ENCODE measurements around the gene TMOD1.
A peak's percentile ranks its signal among the peaks of the same experiment; 100 is the strongest.

TMOD1 gene

DNA sequence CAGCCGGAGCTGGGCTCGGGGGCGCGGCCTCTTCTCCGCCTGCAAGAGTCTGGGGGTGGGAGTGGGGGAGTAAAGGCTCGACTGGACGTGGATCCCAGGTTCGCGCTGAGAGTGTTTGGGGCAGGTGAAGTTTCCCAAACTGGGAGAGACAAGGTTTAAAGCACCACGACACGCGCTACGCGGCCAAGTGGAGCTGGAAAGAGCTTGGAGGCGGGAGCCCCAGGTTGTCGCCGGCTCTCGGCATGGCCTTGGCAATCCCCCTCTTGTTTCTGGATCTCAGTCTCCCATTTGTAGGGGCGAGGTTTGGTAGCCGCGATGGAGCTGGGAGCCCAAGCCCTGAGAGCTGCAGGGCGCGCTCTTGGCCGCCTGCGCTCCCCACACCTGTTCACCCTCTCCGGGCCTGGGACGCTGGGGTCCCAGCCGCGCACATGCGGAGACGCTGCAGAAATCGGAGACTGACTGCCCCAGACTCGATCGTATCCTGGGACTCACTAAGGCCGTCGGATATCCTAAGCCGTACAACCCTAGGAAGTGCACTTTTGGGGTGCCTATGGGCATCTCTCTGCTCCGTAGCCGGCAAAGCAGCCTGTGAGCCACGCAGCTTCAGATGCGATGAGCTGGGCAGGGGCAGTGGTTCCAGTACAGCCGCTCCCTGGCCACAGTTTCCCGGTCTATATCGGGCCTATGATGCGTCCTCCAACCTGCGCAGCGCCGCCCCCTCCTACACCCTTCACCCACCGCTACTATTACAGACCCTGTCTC, 937 bp downstream of the TMOD1 start:
- Mint-ChIP-seq H3K9me3 (no peaks in the 10 kb centered on the region), H3K27me3 (peaks cover 17% of the 10 kb centered on the region), H3K4me1 (peaks cover 9% of the 10 kb centered on the region), H3K36me3 (ENCODE audit: insufficient read depth) (peaks cover 2% of the 10 kb centered on the region), H3K27ac (ENCODE audit: low read depth) (no peak overlapping the region), H3K4me3 (peak overlapping the region; percentile 58)
- DNase-seq (ENCODE audit: low spot score in 2 of 2), result no peak
- no peak for ATAC-seq (replicated peaks; ENCODE audit: extremely low read depth, poor library complexity, severe bottlenecking)

DNA sequence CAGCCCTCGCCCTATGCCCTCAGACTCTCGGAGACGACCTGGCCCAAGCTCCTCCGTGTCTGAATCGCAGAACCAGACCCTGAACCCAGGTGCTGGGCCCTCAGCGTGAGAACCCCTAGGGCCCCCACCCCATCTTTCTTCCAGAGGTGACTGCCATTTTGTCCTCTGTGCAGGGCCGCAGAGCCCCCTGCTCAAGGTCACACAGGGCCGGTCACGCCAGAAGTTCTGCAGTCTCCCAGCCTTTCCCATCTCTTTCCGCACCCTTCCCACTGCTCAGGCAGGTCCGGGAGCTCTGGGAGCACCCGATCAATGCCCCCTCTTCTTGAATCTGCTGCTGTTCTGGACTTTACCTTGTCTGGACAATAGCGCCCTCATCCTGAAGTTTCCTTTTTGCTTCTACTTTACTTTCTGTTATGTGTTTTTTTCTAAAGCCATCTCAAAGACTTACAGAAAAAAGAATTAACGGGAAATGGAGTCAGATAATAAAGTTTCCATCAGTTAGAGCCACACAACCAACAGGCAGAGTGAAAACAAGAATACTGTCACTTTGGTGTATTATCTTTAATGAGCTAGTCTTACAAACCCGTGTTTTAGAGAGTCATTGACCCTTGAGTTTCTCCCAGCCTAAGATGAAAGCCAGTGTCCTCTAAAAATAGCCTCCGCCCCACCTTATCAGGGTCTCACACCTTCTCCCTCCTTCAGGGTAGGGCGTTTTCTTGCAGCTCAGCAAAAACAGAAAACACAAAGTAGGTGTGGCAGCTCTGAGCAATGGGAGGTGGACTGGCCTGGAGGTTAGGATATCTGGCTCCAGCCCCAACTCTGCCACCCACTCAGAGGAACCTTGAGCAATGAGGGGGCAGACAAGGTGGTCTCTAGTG, 1.8 kb downstream of the TMOD1 start:
- peak overlapping the region; percentile 58 for H3K4me3 Mint-ChIP-seq
- peaks cover 2% of the 10 kb centered on the region for H3K36me3 Mint-ChIP-seq (ENCODE audit: insufficient read depth)
- DNase-seq (ENCODE audit: low spot score in 2 of 2) (no peak), ATAC-seq (replicated peaks; ENCODE audit: extremely low read depth, poor library complexity, severe bottlenecking) (no peak)
- H3K4me1 Mint-ChIP-seq, result peaks cover 9% of the 10 kb centered on the region
- H3K9me3 Mint-ChIP-seq, result no peaks in the 10 kb centered on the region
- H3K27ac Mint-ChIP-seq (ENCODE audit: low read depth), result no peak overlapping the region
- peaks cover 17% of the 10 kb centered on the region for H3K27me3 Mint-ChIP-seq

DNA sequence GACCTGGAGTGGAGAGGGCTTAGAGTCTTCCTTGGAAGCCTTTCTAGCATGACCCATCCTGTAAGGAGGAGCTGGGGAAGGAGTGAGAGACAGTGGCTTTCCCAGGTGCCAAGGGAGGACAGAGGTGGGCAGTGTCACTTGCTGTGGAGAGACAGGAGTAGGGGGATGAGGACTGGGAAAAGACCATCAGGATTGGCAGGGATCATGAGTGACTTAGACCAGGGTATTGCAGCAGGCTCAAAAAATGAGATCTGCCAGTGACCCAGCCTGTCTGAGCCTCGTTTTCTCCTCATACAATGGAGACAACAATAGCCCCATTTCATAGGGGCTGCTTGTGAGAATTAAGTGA, 2.4 kb downstream of the TMOD1 start:
- ATAC-seq (replicated peaks; ENCODE audit: extremely low read depth, poor library complexity, severe bottlenecking), result no peak
- Mint-ChIP-seq H3K4me3 (no peak overlapping the region), H3K9me3 (no peaks in the 10 kb centered on the region), H3K27me3 (peaks cover 17% of the 10 kb centered on the region), H3K4me1 (peaks cover 9% of the 10 kb centered on the region), H3K36me3 (ENCODE audit: insufficient read depth) (no peaks in the 10 kb centered on the region), H3K27ac (ENCODE audit: low read depth) (no peak overlapping the region)
- DNase-seq (ENCODE audit: low spot score in 2 of 2), result no peak

DNA sequence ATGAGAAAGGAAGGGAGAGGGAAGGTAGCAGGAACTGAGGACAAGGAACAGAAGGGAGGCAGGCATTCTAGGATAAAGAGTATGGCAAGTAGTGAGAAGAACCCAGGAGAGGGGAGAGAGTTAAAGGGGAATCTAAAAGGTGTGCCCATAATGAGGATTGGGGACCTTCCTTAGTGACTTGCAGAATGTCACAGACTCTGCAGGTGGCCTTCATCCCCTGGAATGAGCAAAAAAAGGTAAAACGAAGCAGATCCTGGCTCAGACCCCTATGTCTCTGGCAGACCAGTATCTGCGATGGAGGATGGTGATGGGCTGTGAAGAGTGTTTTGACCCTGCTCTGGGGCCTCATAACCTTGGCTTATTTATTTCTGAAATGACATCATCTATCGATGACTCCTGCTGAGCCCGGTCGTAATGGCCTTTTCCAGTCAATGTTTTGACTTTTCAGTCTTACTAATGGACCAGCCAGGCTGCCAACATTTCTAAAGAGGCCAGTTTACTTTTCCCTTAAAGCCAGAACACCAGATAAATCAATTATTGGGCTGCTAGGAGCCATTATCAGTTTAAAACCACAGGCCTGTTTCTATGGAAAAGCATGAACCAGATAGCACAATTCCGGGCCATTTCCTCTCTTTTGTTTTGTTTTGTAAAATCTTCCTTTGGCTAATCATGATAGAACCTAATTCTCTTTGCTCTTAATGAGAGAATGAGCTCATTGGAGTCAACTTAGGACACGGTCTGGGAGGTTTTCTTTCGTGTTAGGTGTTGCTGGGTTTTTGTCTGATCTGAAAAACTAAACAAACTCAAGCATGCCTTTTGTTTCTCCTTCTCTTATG, 3.1 kb downstream of the TMOD1 start:
- peaks cover 9% of the 10 kb centered on the region for H3K4me1 Mint-ChIP-seq
- ATAC-seq (replicated peaks; ENCODE audit: extremely low read depth, poor library complexity, severe bottlenecking) (no peak), DNase-seq (ENCODE audit: low spot score in 2 of 2) (no peak)
- no peaks in the 10 kb centered on the region for H3K36me3 Mint-ChIP-seq (ENCODE audit: insufficient read depth)
- no peak overlapping the region for H3K27ac Mint-ChIP-seq (ENCODE audit: low read depth)
- H3K4me3 Mint-ChIP-seq, result no peak overlapping the region
- peaks cover 12% of the 10 kb centered on the region for H3K27me3 Mint-ChIP-seq
- no peaks in the 10 kb centered on the region for H3K9me3 Mint-ChIP-seq

DNA sequence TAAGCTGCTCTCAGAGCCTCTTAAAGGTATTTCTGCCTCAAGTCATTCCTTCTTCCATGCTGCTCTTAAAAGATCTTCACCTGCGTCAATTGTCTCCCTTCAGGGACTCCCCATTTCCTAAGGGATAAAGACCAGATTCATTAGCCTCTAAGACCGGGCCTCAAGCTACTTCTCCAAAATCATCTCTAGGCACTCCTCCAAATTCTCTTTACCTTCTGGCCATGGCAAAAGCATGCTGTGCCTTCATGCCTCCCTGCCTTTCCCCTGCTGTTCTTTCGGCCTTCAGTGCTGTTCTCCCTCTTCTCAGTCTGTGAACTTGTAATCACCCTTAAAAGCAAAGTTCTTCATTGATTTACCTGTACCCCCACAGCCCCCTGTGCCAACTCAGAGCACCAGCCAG, 4.4 kb downstream of the TMOD1 start:
- Mint-ChIP-seq H3K27me3 (no peaks in the 10 kb centered on the region), H3K9me3 (no peaks in the 10 kb centered on the region), H3K27ac (ENCODE audit: low read depth) (no peak overlapping the region), H3K36me3 (ENCODE audit: insufficient read depth) (no peaks in the 10 kb centered on the region), H3K4me1 (peaks cover 9% of the 10 kb centered on the region), H3K4me3 (no peak overlapping the region)
- DNase-seq (ENCODE audit: low spot score in 2 of 2) (no peak), ATAC-seq (replicated peaks; ENCODE audit: extremely low read depth, poor library complexity, severe bottlenecking) (no peak)

DNA sequence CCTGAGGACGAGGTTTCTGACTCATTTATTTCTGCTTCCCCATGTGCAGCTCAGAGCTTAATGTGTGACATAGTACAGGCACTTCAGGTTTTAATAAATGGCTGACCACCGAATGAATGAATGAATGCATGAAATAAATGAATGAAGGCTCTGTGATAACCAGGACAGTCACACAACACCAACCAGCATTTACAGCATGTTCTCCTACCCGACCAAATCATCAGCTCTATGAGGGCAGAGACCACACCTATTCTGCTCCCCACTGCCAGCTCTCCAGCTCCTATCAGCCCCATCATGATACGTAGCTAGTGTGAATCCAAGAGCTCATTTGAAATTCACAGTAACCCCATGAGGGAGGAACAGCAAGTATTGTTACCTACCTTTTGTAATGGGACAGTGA, 4.8 kb downstream of the TMOD1 start:
- ATAC-seq (replicated peaks; ENCODE audit: extremely low read depth, poor library complexity, severe bottlenecking) (no peak), DNase-seq (ENCODE audit: low spot score in 2 of 2) (no peak)
- Mint-ChIP-seq H3K4me3 (no peak overlapping the region), H3K9me3 (no peaks in the 10 kb centered on the region), H3K27ac (ENCODE audit: low read depth) (no peak overlapping the region), H3K27me3 (no peaks in the 10 kb centered on the region), H3K36me3 (ENCODE audit: insufficient read depth) (no peaks in the 10 kb centered on the region), H3K4me1 (peaks cover 9% of the 10 kb centered on the region)

DNA sequence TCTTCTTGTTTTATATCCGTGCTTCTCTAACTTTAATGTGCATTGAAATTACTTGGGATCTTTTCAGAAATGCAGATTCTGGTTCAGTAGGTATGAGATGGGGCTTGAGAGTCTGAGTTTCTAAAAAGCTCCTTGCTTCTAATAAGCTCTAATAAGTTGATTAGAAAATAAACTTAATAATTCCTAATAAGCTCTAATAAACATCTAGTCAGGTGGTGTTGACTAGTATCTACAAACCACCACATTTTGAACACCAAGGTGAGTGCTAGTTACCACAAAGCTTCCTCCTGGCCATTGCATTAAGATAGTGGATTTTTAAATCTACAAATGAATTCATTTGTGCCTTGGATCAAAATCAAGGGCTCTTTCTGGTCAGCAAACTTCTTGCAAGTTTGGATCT, 5.3 kb downstream of the TMOD1 start:
- no peak overlapping the region for H3K27ac Mint-ChIP-seq (ENCODE audit: low read depth)
- no peaks in the 10 kb centered on the region for H3K9me3 Mint-ChIP-seq
- peaks cover 9% of the 10 kb centered on the region for H3K4me1 Mint-ChIP-seq
- no peak for DNase-seq (ENCODE audit: low spot score in 2 of 2)
- no peaks in the 10 kb centered on the region for H3K36me3 Mint-ChIP-seq (ENCODE audit: insufficient read depth)
- H3K27me3 Mint-ChIP-seq, result no peaks in the 10 kb centered on the region
- ATAC-seq (replicated peaks; ENCODE audit: extremely low read depth, poor library complexity, severe bottlenecking), result no peak
- no peak overlapping the region for H3K4me3 Mint-ChIP-seq

DNA sequence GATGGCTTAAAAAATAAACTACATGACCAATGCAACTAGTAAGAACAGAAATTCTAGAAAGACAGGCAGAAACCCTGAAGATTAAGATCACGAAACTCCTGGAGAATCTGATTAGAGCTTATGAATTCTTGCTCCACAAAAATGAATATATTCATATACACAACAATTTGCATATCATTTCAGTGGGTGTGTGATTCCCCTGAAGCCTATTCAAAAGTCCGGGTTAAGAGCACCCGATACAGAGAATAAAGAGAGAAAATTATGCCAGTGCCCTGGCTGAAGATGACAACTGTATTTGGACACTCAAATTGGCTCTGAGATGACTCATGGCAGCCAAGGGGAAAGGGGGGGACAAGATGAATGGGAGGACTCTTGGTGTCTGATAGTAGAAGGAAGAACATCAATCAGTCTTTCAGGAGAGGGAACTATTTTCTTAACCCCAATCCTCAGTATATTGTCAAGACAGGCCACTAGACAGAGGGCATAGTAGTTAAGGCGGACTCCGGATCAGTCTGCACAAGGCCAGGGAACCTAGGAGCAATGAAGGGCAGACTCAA, 6.0 kb downstream of the TMOD1 start:
- H3K36me3 Mint-ChIP-seq (ENCODE audit: insufficient read depth), result no peaks in the 10 kb centered on the region
- no peaks in the 10 kb centered on the region for H3K9me3 Mint-ChIP-seq
- no peak for DNase-seq (ENCODE audit: low spot score in 2 of 2)
- no peak overlapping the region for H3K27ac Mint-ChIP-seq (ENCODE audit: low read depth)
- H3K4me1 Mint-ChIP-seq, result peaks cover 9% of the 10 kb centered on the region
- no peaks in the 10 kb centered on the region for H3K27me3 Mint-ChIP-seq
- no peak overlapping the region for H3K4me3 Mint-ChIP-seq
- no peak for ATAC-seq (replicated peaks; ENCODE audit: extremely low read depth, poor library complexity, severe bottlenecking)

DNA sequence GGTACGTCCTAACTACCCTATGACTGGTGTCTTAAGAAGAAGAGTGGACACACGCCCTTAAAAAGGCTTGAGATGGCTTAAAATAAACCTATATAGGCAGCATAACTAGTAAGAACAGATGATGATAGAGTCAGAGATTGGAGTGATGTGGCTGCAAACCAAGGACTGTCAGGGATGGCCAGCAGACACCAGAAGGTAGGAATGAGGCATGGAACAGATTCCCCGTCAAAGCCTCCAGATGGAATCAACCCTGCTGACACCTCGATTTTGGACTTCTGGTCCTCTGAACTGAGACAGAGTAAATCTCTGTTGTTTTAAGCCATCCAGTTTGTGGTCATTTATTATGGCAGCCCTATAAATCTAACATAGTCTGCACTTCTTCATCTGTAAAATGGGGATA, 7.4 kb downstream of the TMOD1 start:
- Mint-ChIP-seq H3K36me3 (ENCODE audit: insufficient read depth) (no peaks in the 10 kb centered on the region), H3K4me3 (no peak overlapping the region), H3K9me3 (no peaks in the 10 kb centered on the region), H3K27ac (ENCODE audit: low read depth) (no peak overlapping the region), H3K4me1 (no peaks in the 10 kb centered on the region), H3K27me3 (no peaks in the 10 kb centered on the region)
- DNase-seq (ENCODE audit: low spot score in 2 of 2) (no peak), ATAC-seq (replicated peaks; ENCODE audit: extremely low read depth, poor library complexity, severe bottlenecking) (no peak)

DNA sequence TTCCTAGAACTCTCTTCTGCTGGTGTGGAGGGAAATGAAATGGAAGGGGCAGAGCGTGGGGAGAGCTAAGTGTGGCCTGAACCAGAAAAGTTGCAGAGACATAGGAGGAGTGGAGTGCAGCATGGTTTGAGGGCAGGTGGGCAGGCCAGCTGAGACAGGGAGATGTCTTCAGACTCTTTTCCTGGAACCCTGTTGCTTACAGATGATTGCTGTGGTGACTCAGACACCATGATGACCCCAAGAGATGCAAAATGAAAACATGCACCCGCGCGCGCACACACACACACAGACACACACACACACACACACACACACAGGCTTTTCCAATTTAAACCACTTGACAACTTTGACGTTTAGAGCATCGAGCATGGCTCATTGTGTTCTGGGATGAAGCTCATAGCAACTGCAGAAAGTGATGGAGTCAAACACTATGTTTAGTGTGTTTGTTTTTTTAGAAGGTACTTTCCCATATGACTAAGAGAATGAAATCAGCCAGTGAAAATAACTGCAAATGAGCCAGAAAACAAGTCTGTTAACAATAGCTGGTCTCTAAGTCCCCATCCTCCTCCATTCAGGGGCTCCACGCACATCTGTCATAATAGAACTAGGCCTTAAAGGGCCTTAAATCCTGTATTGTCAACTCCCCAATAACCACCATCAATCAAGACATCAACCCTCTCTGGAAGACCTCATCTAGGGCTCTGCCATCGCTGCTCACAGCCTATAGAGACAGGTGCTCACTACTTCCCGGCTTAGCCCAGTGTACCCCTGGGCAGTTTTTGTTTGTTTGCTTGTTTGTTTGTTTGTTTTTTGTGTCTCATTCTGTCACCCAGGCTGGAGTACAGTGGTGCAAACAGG, 9.6 kb downstream of the TMOD1 start:
- H3K27ac Mint-ChIP-seq (ENCODE audit: low read depth), result peak overlapping the region; percentile 23
- no peaks in the 10 kb centered on the region for H3K9me3 Mint-ChIP-seq
- peaks cover 8% of the 10 kb centered on the region for H3K27me3 Mint-ChIP-seq
- DNase-seq (ENCODE audit: low spot score in 2 of 2) (no peak), ATAC-seq (replicated peaks; ENCODE audit: extremely low read depth, poor library complexity, severe bottlenecking) (no peak)
- no peaks in the 10 kb centered on the region for H3K4me1 Mint-ChIP-seq
- no peak overlapping the region for H3K4me3 Mint-ChIP-seq
- H3K36me3 Mint-ChIP-seq (ENCODE audit: insufficient read depth), result no peaks in the 10 kb centered on the region

DNA sequence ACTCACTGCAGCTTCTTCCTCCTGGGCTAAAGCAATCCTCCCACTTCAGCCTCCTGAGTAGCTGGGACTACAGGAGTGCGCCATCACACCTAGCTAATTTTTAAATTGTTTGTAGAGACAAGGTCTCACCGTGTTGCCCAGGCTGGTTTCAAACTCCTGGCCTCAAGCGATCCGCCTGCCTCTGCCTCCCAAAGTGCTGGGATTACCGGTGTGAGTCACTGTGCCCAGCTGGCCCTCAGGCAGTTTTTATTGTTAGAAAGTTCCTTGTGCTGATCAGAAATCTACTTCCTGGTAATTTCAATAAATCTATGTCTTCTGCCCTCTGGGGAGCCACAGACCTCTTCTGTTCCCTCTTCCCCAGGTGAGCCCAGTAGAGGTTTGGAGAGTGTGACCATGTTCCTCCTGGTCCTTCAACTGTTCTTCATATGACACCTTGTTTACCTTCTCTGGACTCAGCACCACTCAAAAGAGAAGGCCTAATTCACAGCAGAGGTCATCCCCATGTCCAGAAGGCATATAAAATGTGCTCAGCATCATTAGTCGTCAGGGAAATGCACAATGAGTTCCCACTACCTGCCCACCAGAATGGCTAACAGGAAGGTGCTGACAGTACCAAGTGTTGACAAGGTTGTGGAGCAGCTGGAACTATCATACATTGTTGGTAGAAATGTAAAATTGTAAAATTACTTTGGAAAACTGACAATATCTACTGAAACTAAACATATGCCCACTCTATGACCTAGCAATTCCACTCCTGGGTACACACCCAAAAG, 10.4 kb downstream of the TMOD1 start:
- ATAC-seq (replicated peaks; ENCODE audit: extremely low read depth, poor library complexity, severe bottlenecking), result no peak
- H3K4me3 Mint-ChIP-seq, result no peak overlapping the region

More for the DNA sequence above, 10.4 kb downstream of the TMOD1 start:
- no peak for DNase-seq (ENCODE audit: low spot score in 2 of 2)
- no peaks in the 10 kb centered on the region for H3K9me3 Mint-ChIP-seq
- no peak overlapping the region for H3K27ac Mint-ChIP-seq (ENCODE audit: low read depth)
- no peaks in the 10 kb centered on the region for H3K4me1 Mint-ChIP-seq
- peaks cover 17% of the 10 kb centered on the region for H3K27me3 Mint-ChIP-seq
- H3K36me3 Mint-ChIP-seq (ENCODE audit: insufficient read depth), result no peaks in the 10 kb centered on the region

Measured in central memory CD8-positive, alpha-beta T cell (primary cell).